Mesodermal cell (in vitro differentiated cells): Measurements from ENCODE around the gene ATXN1. TPM values are rescaled to one million over a fixed set of nuclear protein-coding genes. Genes with fewer than 3 reads are reported as not detected.

Experiments
- H3K27ac ChIP-seq: 2 replicates; pipeline ENCODE4 v1.7.0; 2013; ENCODE audit warnings: mild to moderate bottlenecking, low read depth, low read length, moderate library complexity; ENCODE audit not compliant: severe bottlenecking
- H3K36me3 ChIP-seq: 2 replicates; pipeline ENCODE4 v1.7.1; 2013; ENCODE audit warnings: mild to moderate bottlenecking, low read length, moderate library complexity; ENCODE audit not compliant: control insufficient read depth, insufficient read depth
- H3K4me1 ChIP-seq: one replicate; pipeline ENCODE4 v1.7.1; 2013; ENCODE audit warnings: mild to moderate bottlenecking, low read length; ENCODE audit not compliant: insufficient read depth, control insufficient read depth, poor library complexity, severe bottlenecking
- H3K4me3 ChIP-seq: 2 replicates; pipeline ENCODE4 v1.7.0; 2013; ENCODE audit warnings: low read length, control low read depth, mild to moderate bottlenecking; ENCODE audit not compliant: insufficient read depth, poor library complexity, severe bottlenecking; ENCODE audit errors: extremely low read depth
- H3K9me3 ChIP-seq: 2 replicates; pipeline ENCODE4 v1.7.1; 2013; ENCODE audit warnings: mild to moderate bottlenecking, low read length, moderate library complexity; ENCODE audit not compliant: control insufficient read depth
- WGBS, 2 experiments: methylation state at CpG; one replicate each; pipeline ENCODE4 v1.1.5; 2013; ENCODE audit warnings: missing lambda C conversion rate in 2 of 2; ENCODE audit not compliant: insufficient coverage in 2 of 2; 5-methylcytosine and 5-hydroxymethylcytosine counted together
- polyA plus RNA-seq, 2 experiments: library from polyadenylated mRNA; stranded (reverse); fragments of 50-300 nt; gene quantifications; one replicate each; pipeline ENCODE4 v1.2.3, GENCODE V29; 2013

Gene ATXN1
- 8.0 TPM for polyA plus RNA-seq (2013, experiment 1 of 2)
- 7.1 TPM for polyA plus RNA-seq (2013, experiment 2 of 2)

DNA sequence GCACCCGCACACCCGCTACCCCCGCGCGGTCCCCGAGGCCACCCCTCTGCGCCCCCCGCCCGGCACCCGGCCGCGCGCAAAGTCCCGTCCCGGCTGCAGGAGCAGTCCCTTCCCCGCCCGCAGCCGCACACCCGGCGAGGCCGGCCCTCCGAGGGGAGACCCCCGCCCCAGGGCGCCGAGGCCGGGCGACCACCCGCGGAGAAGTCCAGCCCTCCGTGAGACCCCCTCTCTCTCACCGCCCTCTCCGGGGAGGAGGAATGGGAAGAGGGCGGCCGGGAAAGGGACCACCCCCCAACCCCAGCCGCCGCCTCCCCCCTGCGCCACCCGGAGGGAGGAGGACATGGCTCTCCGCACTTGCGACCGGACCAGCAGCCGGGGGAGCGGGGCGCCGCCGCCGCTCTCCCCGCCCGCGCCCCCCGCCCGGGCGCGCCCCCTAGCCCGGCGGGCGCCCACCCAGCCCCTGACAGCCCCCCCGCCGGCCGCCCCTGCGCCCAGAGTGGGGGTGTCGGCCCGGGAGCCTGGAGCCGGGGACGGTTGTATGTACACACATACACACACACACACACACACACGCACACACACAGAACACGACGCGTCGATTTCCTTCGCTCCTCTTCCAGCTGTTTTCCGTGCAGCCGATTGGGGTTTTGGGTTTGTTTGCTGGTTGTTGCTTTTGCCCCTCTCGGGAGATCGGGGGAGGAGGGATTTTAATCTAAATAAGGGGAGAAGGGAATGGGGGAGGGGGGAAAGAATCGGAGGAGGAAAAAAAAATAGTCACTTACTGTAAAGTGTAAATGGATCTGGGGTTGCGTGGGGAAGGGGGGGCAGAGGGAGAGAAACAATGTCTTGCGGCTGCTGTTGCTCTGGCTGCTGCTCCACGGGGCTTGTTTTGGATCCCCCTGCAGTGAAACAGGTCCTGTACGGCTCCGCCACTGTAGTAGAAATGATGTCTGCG lies at the start of gene ATXN1:
Gene ATXN1, minus strand, starts transcription at position 945 of the 955 bp plus-strand sequence.
- no peaks in the 10 kb centered on the region for H3K36me3 ChIP-seq
- H3K4me3 ChIP-seq, result peak within 1 kb of the TSS; percentile 72
- H3K9me3 ChIP-seq, result no peaks in the 10 kb centered on the region
- H3K27ac ChIP-seq, result peak within 1 kb of the TSS; percentile 69
- peaks cover 21% of the 10 kb centered on the region for H3K4me1 ChIP-seq
- WGBS, 2 experiments, result 0% methylated on average over 4 to 27 of the region's 82 CpGs

DNA sequence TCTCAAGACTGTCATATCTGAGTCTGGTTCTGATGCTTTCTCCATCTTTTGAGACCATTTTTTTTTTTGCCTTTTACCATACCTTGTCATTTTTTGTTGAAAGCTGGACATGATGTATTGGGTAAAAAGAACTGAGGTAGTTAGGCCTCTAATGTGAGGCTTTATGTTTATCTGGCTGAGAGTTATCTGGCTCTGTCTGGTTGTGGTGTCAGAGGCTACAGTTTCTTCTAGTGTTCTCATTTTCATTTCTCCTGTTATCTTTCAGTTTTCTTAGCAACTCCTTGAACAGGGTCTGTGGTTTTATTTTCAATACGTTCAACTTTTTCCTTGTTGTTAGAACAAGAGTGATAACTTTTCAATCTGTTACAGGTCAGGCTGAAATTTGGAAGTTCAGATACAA lies 49.2 kb upstream of the ATXN1 start:
- H3K4me3 ChIP-seq, result no peak overlapping the region
- WGBS, 2 experiments, result no CpG with 5 or more reads among the region's 1 CpG
- H3K36me3 ChIP-seq, result no peaks in the 10 kb centered on the region
- no peak overlapping the region for H3K27ac ChIP-seq
- H3K4me1 ChIP-seq, result no peaks in the 10 kb centered on the region
- peaks cover 23% of the 10 kb centered on the region for H3K9me3 ChIP-seq

DNA sequence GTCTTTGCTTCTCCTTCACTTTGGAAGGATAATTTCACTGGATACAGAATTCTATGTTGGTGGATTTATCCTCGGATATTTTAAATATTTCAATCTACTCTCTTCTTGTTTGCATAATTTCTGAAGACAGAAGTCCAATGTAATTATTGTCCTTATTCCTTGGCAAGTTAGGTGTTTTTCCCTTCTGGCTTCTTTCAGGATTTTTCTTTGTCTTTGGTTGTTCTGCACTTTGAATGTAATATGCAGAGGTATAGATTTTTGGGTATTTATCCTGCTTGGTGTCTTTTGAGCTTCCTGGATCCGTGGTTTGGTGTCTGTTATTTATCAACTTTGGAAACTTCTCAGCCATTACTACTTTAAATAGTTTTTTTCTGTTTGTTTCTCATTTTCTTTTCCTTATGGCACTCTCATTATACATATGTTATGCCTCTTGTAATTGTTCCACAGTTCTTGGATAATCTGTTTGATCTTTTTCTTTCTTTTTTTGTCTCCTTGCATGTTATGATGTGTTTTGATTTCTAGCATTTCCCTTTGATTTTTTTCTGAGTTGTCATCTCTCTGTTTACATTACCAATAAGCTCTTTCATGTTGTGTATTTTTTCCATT lies 48.6 kb upstream of the ATXN1 start:
- no peaks in the 10 kb centered on the region for H3K4me1 ChIP-seq
- no peak overlapping the region for H3K27ac ChIP-seq
- H3K36me3 ChIP-seq, result no peaks in the 10 kb centered on the region
- no peak overlapping the region for H3K4me3 ChIP-seq
- WGBS, 2 experiments, result no CpG with 5 or more reads among the region's 2 CpGs
- H3K9me3 ChIP-seq, result peaks cover 23% of the 10 kb centered on the region

DNA sequence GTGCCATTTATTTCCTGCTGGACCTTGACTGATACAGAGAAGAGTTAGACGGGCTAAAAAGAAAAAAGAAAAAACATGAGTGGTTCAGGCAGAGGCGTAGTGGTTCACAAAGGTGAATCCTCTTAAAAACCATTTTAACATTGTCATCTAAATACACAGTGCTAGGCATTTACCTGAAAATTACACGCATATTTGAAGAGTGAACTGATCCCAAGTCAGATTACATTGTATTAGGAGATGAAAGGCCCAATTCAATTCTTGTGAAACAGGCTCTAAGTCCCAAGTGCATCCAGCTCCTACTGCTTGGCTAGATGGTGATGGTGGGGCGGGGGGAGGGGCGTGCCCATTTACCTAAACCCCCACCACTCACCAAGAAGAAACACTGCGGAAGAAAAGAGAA lies 46.7 kb upstream of the ATXN1 start:
- H3K27ac ChIP-seq, result no peak overlapping the region
- no peak overlapping the region for H3K4me3 ChIP-seq
- 93 to 100% methylated on average over 1 to 2 of the region's 6 CpGs for WGBS, 2 experiments
- H3K9me3 ChIP-seq, result peaks cover 17% of the 10 kb centered on the region
- no peaks in the 10 kb centered on the region for H3K36me3 ChIP-seq
- peaks cover 3% of the 10 kb centered on the region for H3K4me1 ChIP-seq

DNA sequence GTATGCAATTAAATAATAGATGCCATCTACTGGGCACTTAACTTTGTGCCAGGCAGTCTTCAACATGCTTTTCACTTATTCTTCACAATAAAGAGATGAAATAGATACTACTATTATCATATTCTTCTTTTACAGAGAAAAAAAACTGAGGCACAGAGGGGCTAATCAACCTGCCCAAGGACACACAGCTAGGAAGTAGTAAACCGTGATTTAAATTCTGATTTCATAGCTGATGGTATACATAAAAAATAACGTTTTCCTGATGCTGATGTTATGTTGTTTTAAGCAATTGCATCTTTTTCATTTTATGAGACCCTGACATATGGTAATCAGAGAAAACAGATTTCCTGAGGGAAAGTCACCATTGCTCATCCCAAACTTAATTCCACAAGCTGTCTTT lies 45.1 kb upstream of the ATXN1 start:
- 69% methylated on average over 2 of the region's 2 CpGs; no CpG with 5 or more reads in 1 of the 2 experiments for WGBS, 2 experiments
- H3K9me3 ChIP-seq, result peaks cover under 1% of the 10 kb centered on the region
- peaks cover 3% of the 10 kb centered on the region for H3K4me1 ChIP-seq
- no peak overlapping the region for H3K4me3 ChIP-seq
- no peak overlapping the region for H3K27ac ChIP-seq
- H3K36me3 ChIP-seq, result no peaks in the 10 kb centered on the region

DNA sequence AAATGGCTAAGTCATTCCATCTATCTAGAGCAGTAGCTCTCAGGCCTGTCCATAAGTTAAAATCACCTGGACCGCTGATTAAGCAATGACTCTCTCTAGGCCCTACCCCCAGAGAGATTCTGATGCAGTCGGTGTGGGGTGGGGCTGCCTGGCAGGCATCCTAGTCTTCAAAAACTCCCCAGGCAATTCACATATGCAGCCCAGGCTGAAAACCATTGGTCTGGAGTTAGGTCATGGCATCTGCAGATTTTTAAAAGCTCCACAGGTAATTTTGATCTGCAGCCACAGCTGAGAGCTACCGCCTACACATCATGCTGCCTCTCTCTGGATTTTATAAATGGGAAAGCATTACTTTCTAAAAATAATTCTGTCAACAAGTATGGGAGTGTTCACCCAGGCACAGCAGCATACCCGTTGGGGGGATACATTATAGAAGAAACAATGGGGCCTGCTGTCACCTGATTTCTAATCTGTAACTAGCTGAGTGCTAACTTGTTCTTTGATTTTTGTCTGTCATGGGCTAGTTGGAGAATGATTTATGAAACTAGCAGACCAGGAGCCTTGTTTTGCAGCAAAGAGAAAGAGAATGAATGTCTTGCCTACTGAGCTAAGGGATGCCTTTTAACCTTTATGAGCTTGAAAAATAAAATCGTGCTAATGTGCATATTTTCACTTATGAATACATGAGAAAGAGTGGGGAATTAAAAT lies 44.1 kb upstream of the ATXN1 start:
- 45 to 56% methylated on average over 1 to 3 of the region's 5 CpGs for WGBS, 2 experiments
- Histone ChIP-seq H3K9me3 (no peaks in the 10 kb centered on the region), H3K27ac (no peak overlapping the region), H3K4me1 (peaks cover 3% of the 10 kb centered on the region), H3K4me3 (no peak overlapping the region), H3K36me3 (no peaks in the 10 kb centered on the region)

DNA sequence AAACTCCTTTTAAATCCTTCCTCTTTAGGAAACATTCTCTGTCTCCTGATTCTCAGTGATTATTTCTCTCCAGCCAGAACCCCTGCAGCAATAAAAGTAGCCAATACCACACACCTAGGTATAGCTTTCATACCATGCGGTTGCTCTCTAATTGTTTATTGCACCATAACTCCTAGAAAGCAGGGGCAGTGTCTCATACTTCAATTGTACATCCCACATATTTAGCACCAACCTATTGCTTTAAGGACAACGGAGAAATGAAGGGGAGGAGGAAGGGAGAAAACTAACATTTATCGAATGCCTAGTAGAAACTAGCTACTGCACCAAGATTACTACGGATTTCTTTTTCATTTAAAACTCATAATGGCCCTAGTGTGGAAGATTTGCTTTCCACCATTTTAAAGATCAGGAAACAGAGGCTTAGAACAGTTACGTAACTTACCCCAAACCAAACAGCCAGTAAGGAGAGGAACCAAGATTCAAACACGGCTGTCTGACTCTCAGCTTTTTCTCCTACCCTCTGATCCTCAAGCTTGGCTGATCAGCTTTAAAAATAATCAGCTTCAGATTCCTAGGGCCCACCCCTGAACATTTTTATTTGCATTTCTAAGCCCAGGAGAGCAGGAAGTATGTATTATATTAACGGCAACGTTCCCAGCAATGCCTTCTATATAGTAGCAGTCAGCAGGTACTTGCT lies 43.4 kb upstream of the ATXN1 start:
- H3K4me1 ChIP-seq, result peaks cover 3% of the 10 kb centered on the region
- H3K9me3 ChIP-seq, result no peaks in the 10 kb centered on the region
- H3K4me3 ChIP-seq, result no peak overlapping the region
- H3K27ac ChIP-seq, result no peak overlapping the region
- WGBS, 2 experiments, result 72 to 75% methylated on average over 3 of the region's 8 CpGs
- no peaks in the 10 kb centered on the region for H3K36me3 ChIP-seq

DNA sequence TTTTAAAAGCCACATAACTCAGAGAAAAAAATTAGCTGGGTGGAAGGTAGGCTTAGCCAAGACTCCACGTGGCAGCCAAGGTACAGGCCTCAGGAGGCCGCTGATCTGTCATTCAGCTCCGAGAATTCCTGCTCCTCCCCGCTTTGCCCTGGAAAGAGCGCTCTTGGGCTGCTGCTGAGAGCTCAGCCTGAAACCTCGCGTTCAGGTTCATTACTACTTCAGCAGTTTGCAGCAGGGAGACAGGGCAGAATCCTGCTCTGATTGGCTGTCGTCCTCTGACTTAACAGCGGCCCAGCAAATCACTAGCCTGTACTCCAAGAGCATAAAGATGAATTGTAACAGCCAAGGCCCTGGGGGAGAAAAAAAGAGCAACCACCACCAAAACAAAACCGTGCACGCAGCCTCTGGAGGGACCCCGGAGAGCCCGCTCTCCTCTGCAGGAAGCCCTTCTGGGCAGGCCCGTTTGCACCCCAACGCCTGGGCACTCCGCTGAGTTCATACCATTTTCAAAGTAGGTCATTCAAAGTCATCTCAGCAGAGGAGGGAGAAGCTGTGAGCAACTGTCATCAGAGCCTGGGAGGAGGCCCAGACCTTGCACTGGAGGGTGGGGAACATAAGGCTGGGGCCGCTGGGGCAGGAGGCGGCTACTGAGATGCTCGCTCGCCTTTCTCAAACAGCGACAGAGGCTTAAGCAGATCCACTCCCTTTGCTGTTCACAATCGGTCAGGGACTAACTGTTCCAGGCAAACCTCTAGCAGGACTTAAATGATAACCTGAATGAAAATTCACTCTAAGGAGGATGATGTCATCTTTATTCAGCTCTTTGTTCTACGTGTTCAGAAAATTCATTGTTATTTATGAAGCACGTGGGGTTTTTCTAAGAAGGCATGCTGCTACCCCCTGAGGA lies 42.3 kb upstream of the ATXN1 start:
- H3K4me3 ChIP-seq, result no peak overlapping the region
- WGBS, 2 experiments, result 14 to 29% methylated on average over 15 of the region's 24 CpGs
- H3K4me1 ChIP-seq, result peaks cover 3% of the 10 kb centered on the region
- H3K9me3 ChIP-seq, result no peaks in the 10 kb centered on the region
- H3K27ac ChIP-seq, result peak overlapping the region; percentile 75
- H3K36me3 ChIP-seq, result no peaks in the 10 kb centered on the region

DNA sequence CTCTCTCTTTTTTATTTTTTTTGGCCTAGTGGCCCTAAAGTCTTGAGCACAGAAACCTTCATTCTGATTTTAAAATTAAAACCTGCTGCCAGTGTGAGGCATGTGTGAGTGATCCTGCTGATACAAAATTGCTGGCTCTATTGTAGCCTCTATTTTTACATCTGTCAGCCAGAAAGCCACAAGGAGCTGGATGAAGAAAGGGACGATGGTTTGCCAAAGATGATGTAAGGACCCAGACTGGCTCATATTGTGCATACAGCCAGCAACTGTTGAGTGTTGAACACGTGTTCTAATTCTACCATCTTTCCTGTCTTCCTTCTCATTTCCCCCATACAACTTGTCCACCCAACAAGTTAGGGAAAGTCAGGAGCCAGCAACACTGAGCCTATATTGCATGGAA lies 40.8 kb upstream of the ATXN1 start:
- no peak overlapping the region for H3K4me3 ChIP-seq
- no peak overlapping the region for H3K27ac ChIP-seq
- H3K4me1 ChIP-seq, result peaks cover 3% of the 10 kb centered on the region
- H3K9me3 ChIP-seq, result no peaks in the 10 kb centered on the region
- no peaks in the 10 kb centered on the region for H3K36me3 ChIP-seq
- 67 to 83% methylated on average over 1 of the region's 2 CpGs for WGBS, 2 experiments
